PC-3 (cell line): ENCODE results near the gene TAGLN2. TPM values are rescaled to one million over a fixed set of nuclear protein-coding genes. Genes with fewer than 3 reads are reported as not detected.

Experiments used
- ATAC-seq: fragments of 200-7000 bp; cut with Tn5 transposase; 2 replicates; pipeline ENCODE4 v1.9.1; 2020; ENCODE audit warnings: mild to moderate bottlenecking, moderate library complexity
- BruUV-seq: library from RNA; stranded (reverse); fragments of 400-500 nt; replicated peaks from 2 replicates; lab custom pipeline; 2021; lab: Mats Ljungman, UMichigan
- CTCF ChIA-PET: fragments of 300-600 bp; sonication (Branson Sonifier 250); formaldehyde crosslinking; loops from one replicate; lab custom pipeline; 2022; ENCODE audit warnings: antibody characterized with exemption; lab: Charles Lee
- POLR2A ChIA-PET: fragments of 300-600 bp; sonication (Branson Sonifier 250); formaldehyde crosslinking; loops from one replicate; lab custom pipeline; 2022; ENCODE audit warnings: antibody characterized with exemption; ENCODE audit not compliant: unreplicated experiment; lab: Charles Lee
- DNase-seq: peaks from one replicate; pipeline ENCODE4 v3.0.0-alpha.2; 2015
- H2AFZ ChIP-seq: fragments of 300-600 bp; sonication (generic); 2 replicates; pipeline ENCODE4 v1.6.0; 2016; ENCODE audit warnings: antibody characterized with exemption, low read length
- H3F3A ChIP-seq: fragments of 300-600 bp; sonication (generic); one replicate; pipeline ENCODE4 v1.6.0; 2017; ENCODE audit warnings: antibody characterized with exemption, low read length, control low read depth, mild to moderate bottlenecking; ENCODE audit not compliant: unreplicated experiment
- H3K27ac ChIP-seq: fragments of 300-600 bp; sonication (generic); 2 replicates; pipeline ENCODE4 v1.5.1; 2016; ENCODE audit warnings: mild to moderate bottlenecking, low read length
- H3K27me3 ChIP-seq: fragments of 300-600 bp; sonication (generic); 2 replicates; pipeline ENCODE4 v1.6.1; 2016; ENCODE audit warnings: low read length, mixed read lengths
- H3K36me3 ChIP-seq: fragments of 300-600 bp; sonication (generic); 2 replicates; pipeline ENCODE4 v1.6.1; 2016; ENCODE audit warnings: low read depth, mixed run types, low read length, mixed read lengths
- H3K4me1 ChIP-seq: fragments of 300-600 bp; sonication (generic); 2 replicates; pipeline ENCODE4 v1.5.1; 2016; ENCODE audit warnings: low read length; ENCODE audit not compliant: insufficient read depth
- H3K4me2 ChIP-seq: fragments of 300-600 bp; sonication (generic); 2 replicates; pipeline ENCODE4 v1.6.0; 2016; ENCODE audit warnings: low read length
- H3K4me3 ChIP-seq: fragments of 300-600 bp; sonication (generic); 2 replicates; pipeline ENCODE4 v1.5.1; 2016; ENCODE audit warnings: mild to moderate bottlenecking, low read length, mixed read lengths
- H3K79me2 ChIP-seq: fragments of 300-600 bp; sonication (generic); 2 replicates; pipeline ENCODE4 v1.6.1; 2017; ENCODE audit warnings: low read length, mixed read lengths
- H3K9ac ChIP-seq: fragments of 300-600 bp; sonication (generic); 2 replicates; pipeline ENCODE4 v1.6.0; 2016; ENCODE audit warnings: mild to moderate bottlenecking, low read length
- H3K9me2 ChIP-seq: fragments of 300-600 bp; sonication (generic); replicated peaks from 2 replicates; pipeline ENCODE4 v1.6.1; 2016; ENCODE audit warnings: mixed run types, low read length, mixed read lengths
- H3K9me3 ChIP-seq: fragments of 300-600 bp; sonication (generic); 2 replicates; pipeline ENCODE4 v1.6.1; 2016; ENCODE audit warnings: low read length, mixed read lengths
- H4K20me1 ChIP-seq: fragments of 300-600 bp; sonication (generic); 2 replicates; pipeline ENCODE4 v1.6.1; 2016; ENCODE audit warnings: low read length, mixed read lengths
- CTCF ChIP-seq: fragments of 300-600 bp; sonication (generic); conservative IDR thresholded peaks from 2 replicates; pipeline ENCODE4 v1.5.1; 2017; ENCODE audit warnings: antibody characterized with exemption, low read depth, mild to moderate bottlenecking, low read length
- EZH2 ChIP-seq: fragments of 300-600 bp; sonication (generic); IDR thresholded peaks from one replicate; pipeline ENCODE4 v1.6.1; 2017; ENCODE audit warnings: antibody characterized with exemption, mild to moderate bottlenecking, low read length; ENCODE audit not compliant: unreplicated experiment
- EZH2phosphoT487 ChIP-seq: fragments of 300-600 bp; sonication (generic); IDR thresholded peaks from 2 replicates; pipeline ENCODE4 v1.6.1; 2018; ENCODE audit warnings: mild to moderate bottlenecking, antibody characterized with exemption, low read length, borderline replicate concordance
- intact Hi-C: fragments of 100-400 bp; cut with micrococcal nuclease; formaldehyde crosslinking; loops from 2 replicates; pipeline ENCODE4 v1.9.0; 2023
- total RNA-seq: library from RNA; depleted of rRNA; stranded (reverse); fragments of >200 nt; gene quantifications from 2 replicates; pipeline ENCODE4 v1.2.3, GENCODE V29; 2014

TAGLN2 gene
- total RNA-seq, 1 experiment from 2014 or later: 1,584 TPM

GRCh38 chr1:159898527-159898926 lies 26.8 kb downstream of the TAGLN2 start:
- H3K9ac ChIP-seq: no peak overlapping the region
- ATAC-seq: no peak
- no peak for DNase-seq
- H3K9me3 ChIP-seq: no peaks in the 10 kb centered on the region
- TF ChIP-seq EZH2phosphoT487 (no peak), CTCF (no peak), EZH2 (no peak)
- H3F3A ChIP-seq: no peaks in the 10 kb centered on the region
- H4K20me1 ChIP-seq: no peaks in the 10 kb centered on the region
- H3K79me2 ChIP-seq: no peaks in the 10 kb centered on the region
- no TSS peak for BruUV-seq
- H3K36me3 ChIP-seq: no peaks in the 10 kb centered on the region
- H3K9me2 ChIP-seq: no peaks in the 10 kb centered on the region
- CTCF ChIA-PET: no interaction called here
- peaks cover 20% of the 10 kb centered on the region for H3K4me1 ChIP-seq
- H3K27ac ChIP-seq: no peak overlapping the region
- no peaks in the 10 kb centered on the region for H3K27me3 ChIP-seq
- H3K4me3 ChIP-seq: no peak overlapping the region
- no peak overlapping the region for H2AFZ ChIP-seq
- intact Hi-C loops: no loop called here
- no peak overlapping the region for H3K4me2 ChIP-seq
- POLR2A ChIA-PET: no interaction called here

DNA sequence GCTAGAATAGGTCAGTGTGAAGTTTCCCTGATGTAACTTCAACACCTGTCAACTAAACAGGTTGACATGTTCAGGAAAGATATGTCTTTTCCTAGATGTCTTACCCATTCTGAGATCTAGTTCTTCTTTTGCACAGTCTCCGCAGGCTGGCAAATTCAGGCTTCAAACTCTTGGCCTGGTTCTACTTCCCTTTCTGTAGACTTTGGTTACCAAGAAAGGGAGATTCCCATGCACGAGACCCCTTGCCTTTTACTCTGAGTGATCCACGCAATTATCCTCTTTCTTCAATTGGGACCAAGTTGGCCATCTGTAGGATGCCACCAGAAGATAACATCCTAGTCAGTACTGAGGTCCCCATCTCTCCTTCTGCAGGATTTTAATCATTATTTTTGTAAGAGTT lies 27.3 kb downstream of the TAGLN2 start:
- no peak for TF ChIP-seq CTCF
- no peak for TF ChIP-seq EZH2
- no peak for TF ChIP-seq EZH2phosphoT487
- ChIA-PET CTCF (no interaction called here), POLR2A (no interaction called here)
- Histone ChIP-seq H3K79me2 (no peaks in the 10 kb centered on the region), H3K9me3 (no peaks in the 10 kb centered on the region), H3K4me2 (no peak overlapping the region), H3K9ac (no peak overlapping the region), H3K4me1 (peaks cover 20% of the 10 kb centered on the region), H3K27me3 (no peaks in the 10 kb centered on the region), H3K4me3 (no peak overlapping the region), H2AFZ (no peak overlapping the region), H3F3A (no peaks in the 10 kb centered on the region), H3K9me2 (no peaks in the 10 kb centered on the region), H3K27ac (no peak overlapping the region), H4K20me1 (no peaks in the 10 kb centered on the region), H3K36me3 (no peaks in the 10 kb centered on the region)
- BruUV-seq: no TSS peak
- DNase-seq (no peak), ATAC-seq (no peak)
- intact Hi-C loops: loop anchor here (2.0 kb wide), 1 partner anchor 27 kb away; the partner anchor contains the start of gene TAGLN2

DNA sequence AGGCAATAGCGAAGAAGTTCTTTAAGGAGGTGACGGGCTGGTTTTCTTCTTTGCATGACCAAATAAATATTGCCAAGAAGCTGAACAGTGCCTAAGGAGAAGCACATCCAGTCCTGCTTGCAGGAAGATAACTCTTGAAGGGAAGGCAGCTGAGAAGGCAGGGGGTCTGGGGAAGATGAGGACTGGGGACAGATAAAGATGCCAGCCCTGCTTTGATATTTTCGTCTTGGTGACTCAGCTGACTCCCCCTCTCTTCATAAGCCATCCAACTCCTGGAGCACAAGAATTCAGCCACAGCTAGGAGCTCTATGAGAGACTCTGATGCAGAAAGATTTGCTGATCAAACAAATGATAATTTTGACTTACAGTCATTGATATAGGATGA lies 28.8 kb downstream of the TAGLN2 start:
- BruUV-seq: no TSS peak
- Histone ChIP-seq H3K27ac (no peak overlapping the region), H3F3A (no peaks in the 10 kb centered on the region), H2AFZ (no peak overlapping the region), H3K9me3 (no peaks in the 10 kb centered on the region), H3K4me2 (no peak overlapping the region), H3K36me3 (no peaks in the 10 kb centered on the region), H3K27me3 (no peaks in the 10 kb centered on the region), H3K79me2 (no peaks in the 10 kb centered on the region), H3K9me2 (no peaks in the 10 kb centered on the region), H3K9ac (no peak overlapping the region), H3K4me3 (no peak overlapping the region), H4K20me1 (no peaks in the 10 kb centered on the region), H3K4me1 (peaks cover 20% of the 10 kb centered on the region)
- DNase-seq: no peak
- TF ChIP-seq CTCF: no peak
- TF ChIP-seq EZH2phosphoT487: no peak
- no peak for TF ChIP-seq EZH2
- no peak for ATAC-seq
- POLR2A ChIA-PET: interaction anchor here (0.6 kb wide), 1 partner anchor 11 kb away, joined by 3 read pairs; no protein-coding TSS in a partner anchor
- CTCF ChIA-PET: no interaction called here
- intact Hi-C loops: loop anchor here (2.0 kb wide), 1 partner anchor 28 kb away; the partner anchor contains the start of gene TAGLN2
